Osteocyte (in vitro differentiated cells): Measurements from ENCODE around the gene OSGEPL1. TPM values are rescaled to one million over a fixed set of nuclear protein-coding genes. Genes with fewer than 3 reads are reported as not detected.

ENCODE experiments used
- DNase-seq: peaks from one replicate; pipeline ENCODE4 v3.0.0; 2021; ENCODE audit warnings: mixed read lengths; ENCODE audit not compliant: unreplicated experiment; ENCODE audit errors: extremely low spot score
- H3K27ac Mint-ChIP-seq: one replicate; pipeline ENCODE4 v1.8.0; 2021; ENCODE audit warnings: mild to moderate bottlenecking, mixed read lengths; ENCODE audit not compliant: unreplicated experiment
- H3K27me3 Mint-ChIP-seq: one replicate; pipeline ENCODE4 v1.8.0; 2021; ENCODE audit warnings: mixed read lengths; ENCODE audit not compliant: unreplicated experiment
- H3K36me3 Mint-ChIP-seq: one replicate; pipeline ENCODE4 v1.8.0; 2021; ENCODE audit warnings: mixed read lengths; ENCODE audit not compliant: unreplicated experiment
- H3K4me1 Mint-ChIP-seq: one replicate; pipeline ENCODE4 v1.8.0; 2021; ENCODE audit warnings: mixed read lengths; ENCODE audit not compliant: unreplicated experiment
- H3K4me3 Mint-ChIP-seq: one replicate; pipeline ENCODE4 v1.8.0; 2021; ENCODE audit warnings: mild to moderate bottlenecking, moderate library complexity, mixed read lengths; ENCODE audit not compliant: unreplicated experiment
- H3K9me3 Mint-ChIP-seq: one replicate; pipeline ENCODE4 v1.8.0; 2021; ENCODE audit warnings: mixed read lengths; ENCODE audit not compliant: unreplicated experiment
- CTCF ChIP-seq: fragments of 200-600 bp; sonication (generic); IDR thresholded peaks from 2 replicates; pipeline ENCODE4 v1.5.0; 2021; ENCODE audit warnings: antibody characterized with exemption, mild to moderate bottlenecking, moderate library complexity
- total RNA-seq: library from RNA; stranded (reverse); gene quantifications from 2 replicates; pipeline ENCODE4 v1.2.1, GENCODE V29; 2021

The OSGEPL1 gene
- total RNA-seq, 1 donor from 2014 or later: 10.0 TPM

GRCh38 chr2:189783927-189784867 is 21.6 kb upstream of the OSGEPL1 start, which contains the start of the genes ORMDL1 and PMS1:
Gene ORMDL1 (minus strand): TSS chr2:189784339. CDS start chr2:189782595, 1,744 bp downstream.
Gene PMS1 (plus strand): TSS chr2:189784450. CDS start chr2:189791810, 7,360 bp downstream.
- H3K9me3 Mint-ChIP-seq: no peaks in the 10 kb centered on the region
- no peak for TF ChIP-seq CTCF
- H3K36me3 Mint-ChIP-seq: peaks cover 29% of the 10 kb centered on the region
- H3K27ac Mint-ChIP-seq: peak within 1 kb of the TSS; percentile 95
- peak within 1 kb of the TSS; percentile 91 for H3K4me3 Mint-ChIP-seq
- DNase-seq: peak; percentile 98
- H3K27me3 Mint-ChIP-seq: no peaks in the 10 kb centered on the region
- peaks cover 39% of the 10 kb centered on the region for H3K4me1 Mint-ChIP-seq

GRCh38 chr2:189783451-189783926 is 20.9 kb upstream of the OSGEPL1 start:
- Mint-ChIP-seq H3K9me3 (no peaks in the 10 kb centered on the region), H3K27ac (peak overlapping the region; percentile 95), H3K36me3 (peaks cover 36% of the 10 kb centered on the region), H3K27me3 (no peaks in the 10 kb centered on the region), H3K4me3 (peak overlapping the region; percentile 91), H3K4me1 (peaks cover 39% of the 10 kb centered on the region)
- DNase-seq: no peak
- TF ChIP-seq CTCF: no peak

- Mint-ChIP-seq H3K4me1 (peaks cover 39% of the 10 kb centered on the region), H3K9me3 (no peaks in the 10 kb centered on the region), H3K27me3 (no peaks in the 10 kb centered on the region), H3K4me3 (peak overlapping the region; percentile 91), H3K27ac (peak overlapping the region; percentile 95), H3K36me3 (peaks cover 39% of the 10 kb centered on the region)
- no peak for DNase-seq
- no peak for TF ChIP-seq CTCF
Observed at GRCh38 chr2:189782221-189782671, 19.7 kb upstream of the OSGEPL1 start.

- H3K27me3 Mint-ChIP-seq: no peaks in the 10 kb centered on the region
- DNase-seq: no peak
- H3K4me3 Mint-ChIP-seq: no peak overlapping the region
Observed at GRCh38 chr2:189772212-189772611, 9.6 kb upstream of the OSGEPL1 start.

More at GRCh38 chr2:189772212-189772611, 9.6 kb upstream of the OSGEPL1 start:
- no peaks in the 10 kb centered on the region for H3K9me3 Mint-ChIP-seq
- peaks cover 49% of the 10 kb centered on the region for H3K36me3 Mint-ChIP-seq
- no peak for TF ChIP-seq CTCF
- H3K4me1 Mint-ChIP-seq: no peaks in the 10 kb centered on the region
- no peak overlapping the region for H3K27ac Mint-ChIP-seq
